Embryonic facial prominence (tissue), 1 donor: ENCODE measurements around the gene APOC4.
"Not testable (repeated sequence)": the region's sequence is repeated elsewhere in the genome, so short reads cannot be mapped to it uniquely, and the experiment has no call there.

Experiments
- DNase-seq: peaks from one replicate; pipeline ENCODE4 v3.0.0-alpha.2; 2016; ENCODE audit errors: extremely low spot score

APOC4 gene

DNA sequence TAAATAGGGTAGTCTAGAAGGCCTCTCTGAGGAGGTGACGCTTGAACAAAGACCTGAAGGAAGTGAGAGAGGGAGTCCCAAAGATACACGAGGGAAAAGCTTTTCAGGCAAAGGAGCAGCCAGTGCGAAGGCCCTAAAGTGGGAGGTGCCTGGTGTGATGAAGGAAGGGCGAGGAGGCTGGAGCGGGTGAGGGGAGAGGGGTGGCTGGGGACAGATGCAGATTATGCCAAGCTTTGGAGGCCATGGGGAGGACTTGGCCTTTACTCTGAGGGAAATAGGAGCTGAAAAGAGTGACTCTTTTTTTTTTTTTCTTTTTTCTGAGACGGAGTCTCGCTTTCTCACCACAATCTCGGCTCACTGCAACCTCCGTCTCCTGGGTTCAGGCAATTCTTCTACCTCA lies 16.1 kb downstream of the APOC4 start:
- DNase-seq = no peak

DNA sequence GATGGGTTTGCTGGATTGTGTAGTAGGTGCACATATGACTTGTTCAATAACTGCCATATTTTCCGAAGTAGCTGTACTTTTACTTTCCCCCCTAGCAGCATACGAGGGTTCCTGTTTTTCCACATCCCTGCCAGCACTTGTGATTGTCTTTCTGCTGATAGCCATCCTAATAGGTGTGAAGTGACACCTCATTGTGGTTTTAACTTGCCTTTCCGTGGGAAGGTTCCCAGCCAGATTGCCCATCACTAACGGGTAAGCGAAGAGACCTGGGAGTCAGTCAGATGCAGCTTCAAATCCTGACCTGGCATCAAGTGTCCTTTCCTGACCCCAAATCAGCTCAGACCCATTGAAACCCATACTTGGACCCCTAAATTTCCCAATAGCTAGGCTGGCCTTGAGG lies 17.7 kb downstream of the APOC4 start:
- DNase-seq = no peak

DNA sequence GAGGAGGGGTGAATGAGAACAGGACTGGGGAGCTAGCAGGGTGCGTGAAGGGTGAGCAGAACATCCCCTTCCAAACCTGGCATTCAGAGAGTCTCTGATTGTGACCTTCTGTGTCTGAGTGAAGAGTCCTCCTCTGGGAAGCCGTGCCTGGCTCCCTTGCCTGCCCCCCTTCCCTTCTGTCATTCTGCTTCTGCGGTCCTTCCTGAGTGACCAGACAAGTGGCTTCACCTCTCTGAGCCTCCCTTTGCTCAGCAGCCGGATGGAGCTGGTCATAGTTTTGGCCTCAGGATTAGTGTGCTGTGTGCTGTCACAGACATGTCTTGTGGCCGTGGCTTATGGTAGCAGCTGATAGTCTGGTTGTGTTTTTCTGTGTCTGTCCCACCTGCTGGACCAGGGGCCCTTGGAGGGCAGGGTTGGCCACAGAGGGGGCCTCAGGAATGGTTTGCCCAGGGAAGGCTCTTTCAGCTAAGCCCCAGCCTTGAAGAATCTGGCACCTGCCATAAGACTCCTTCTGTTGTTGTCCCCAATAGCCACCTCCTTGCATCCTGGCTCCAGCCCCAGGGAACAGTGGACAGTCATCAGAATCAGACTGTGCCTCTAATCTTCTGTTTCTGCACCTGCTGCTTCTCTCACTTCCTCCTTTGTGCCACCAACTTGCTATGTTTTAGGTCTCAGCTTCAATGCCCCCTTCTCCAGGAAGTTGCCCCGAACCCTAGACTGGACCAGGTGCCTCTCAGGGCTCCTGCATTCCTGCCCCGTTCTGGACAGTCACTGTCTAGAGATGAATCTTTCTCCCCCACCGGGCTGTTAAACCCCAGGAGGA lies 19.1 kb downstream of the APOC4 start:
- DNase-seq = no peak

DNA sequence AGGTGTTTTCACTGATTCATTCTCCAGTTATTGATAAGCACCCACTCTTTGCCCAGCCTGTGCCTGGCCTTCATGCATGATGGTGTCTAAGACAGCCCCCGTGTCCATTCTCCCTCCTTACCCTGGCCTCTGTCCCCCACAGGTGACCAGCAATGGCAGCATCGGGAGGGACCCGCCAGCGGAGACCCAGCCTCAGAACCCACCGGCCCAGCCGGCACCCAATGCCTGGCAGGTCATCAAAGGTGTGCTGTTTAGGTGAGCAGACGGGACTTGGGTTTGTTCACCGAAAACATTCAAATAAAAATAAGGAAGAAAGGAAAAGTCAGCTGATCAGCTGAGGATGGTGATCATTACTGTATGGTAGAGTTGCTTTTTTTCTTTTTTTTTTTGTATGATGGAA lies 19.8 kb downstream of the APOC4 start:
- no peak for DNase-seq

DNA sequence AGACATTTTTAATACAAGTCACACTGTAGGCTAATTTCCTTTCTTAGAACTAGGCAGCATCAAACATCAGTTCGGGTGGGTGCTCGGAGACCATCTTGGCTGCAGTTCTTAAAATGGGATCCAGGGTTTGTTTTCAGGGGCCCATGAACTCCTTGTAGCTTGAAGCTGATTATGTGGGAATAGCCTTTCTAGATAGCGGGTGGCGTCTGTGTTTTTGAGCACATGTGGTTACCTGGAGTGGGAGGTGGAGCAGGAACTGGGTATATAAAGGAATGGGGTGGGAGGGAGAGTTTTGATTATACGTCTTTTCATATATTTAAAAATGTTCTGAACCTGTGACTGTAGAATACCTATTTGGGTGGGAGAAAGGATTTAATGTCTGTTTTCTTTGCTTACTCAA lies 26.1 kb downstream of the APOC4 start:
- no peak for DNase-seq

DNA sequence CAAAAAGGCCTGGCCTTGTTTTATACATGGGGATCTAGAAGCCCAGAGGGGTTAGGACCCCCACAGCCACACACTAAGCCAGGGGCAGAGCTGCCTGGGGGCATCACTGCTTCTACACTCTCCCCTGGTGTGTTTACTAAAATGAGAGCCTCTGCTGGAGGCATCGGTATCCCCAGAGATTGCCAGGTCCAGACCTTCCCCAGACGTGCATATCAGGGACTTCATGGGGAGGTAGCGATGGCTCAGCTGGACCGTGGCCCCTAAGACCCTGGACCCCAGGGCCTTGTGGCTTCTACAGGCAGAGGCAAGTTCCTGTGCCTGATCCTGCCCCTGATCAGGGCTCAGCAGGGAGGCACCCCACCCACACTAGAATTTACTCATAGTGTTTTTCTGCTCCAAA lies 26.6 kb downstream of the APOC4 start:
- DNase-seq = no peak

DNA sequence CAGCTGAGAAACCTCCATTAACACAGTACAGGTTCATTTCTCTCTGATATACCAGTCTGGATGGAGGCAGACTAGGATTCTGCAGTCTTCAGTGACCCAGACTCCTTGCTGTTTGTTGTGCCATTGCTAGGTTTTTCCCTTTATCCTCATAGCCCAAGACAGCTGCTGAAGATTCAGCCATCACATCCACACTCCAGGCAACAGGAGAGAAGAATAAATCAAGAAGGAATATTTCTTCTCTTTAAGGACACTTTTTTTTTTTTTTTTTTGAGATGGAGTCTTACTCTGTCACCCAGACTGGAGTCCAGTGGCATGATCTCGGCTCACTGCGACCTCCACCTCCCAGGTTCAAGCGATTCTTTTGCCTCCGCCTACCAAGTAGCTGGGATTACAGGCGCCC lies 27.4 kb downstream of the APOC4 start:
- DNase-seq = no peak

DNA sequence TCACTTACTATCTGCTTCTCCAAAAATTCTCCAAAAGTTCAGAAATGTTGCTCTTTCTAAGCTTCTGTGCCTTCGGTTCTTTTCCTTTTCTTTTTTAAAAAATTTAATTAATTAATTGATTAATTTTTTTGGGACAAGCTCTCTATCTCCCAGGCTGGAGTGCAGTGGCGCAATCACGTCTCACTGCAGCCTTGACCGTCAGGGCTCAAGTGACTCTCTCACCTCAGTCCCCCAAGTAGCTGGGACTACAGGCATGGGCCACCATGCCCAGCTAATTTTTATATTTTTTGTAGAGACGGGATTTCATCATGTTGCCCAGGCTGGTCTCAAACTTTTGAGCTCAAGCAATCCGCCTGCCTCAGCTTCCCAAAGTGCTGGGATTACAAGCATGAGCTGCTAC lies 29.4 kb downstream of the APOC4 start:
- DNase-seq = not testable (repeated sequence)

DNA sequence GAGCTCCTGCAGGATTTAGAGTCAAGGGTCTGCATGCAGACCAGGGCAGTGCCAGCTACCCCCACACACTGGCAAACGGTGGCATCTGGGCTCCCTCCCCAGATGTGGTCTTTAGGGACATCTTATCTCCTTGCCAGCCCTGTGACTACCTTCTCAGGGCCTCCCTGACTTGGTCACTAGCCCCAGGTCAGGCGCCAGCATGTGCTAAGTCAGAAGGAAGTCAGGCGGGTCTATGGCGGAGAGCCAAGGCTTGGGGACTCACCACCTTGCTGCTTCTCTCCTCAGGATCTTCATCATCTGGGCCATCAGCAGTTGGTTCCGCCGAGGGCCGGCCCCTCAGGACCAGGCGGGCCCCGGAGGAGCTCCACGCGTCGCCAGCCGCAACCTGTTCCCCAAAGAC lies 30.8 kb downstream of the APOC4 start:
- no peak for DNase-seq

DNA sequence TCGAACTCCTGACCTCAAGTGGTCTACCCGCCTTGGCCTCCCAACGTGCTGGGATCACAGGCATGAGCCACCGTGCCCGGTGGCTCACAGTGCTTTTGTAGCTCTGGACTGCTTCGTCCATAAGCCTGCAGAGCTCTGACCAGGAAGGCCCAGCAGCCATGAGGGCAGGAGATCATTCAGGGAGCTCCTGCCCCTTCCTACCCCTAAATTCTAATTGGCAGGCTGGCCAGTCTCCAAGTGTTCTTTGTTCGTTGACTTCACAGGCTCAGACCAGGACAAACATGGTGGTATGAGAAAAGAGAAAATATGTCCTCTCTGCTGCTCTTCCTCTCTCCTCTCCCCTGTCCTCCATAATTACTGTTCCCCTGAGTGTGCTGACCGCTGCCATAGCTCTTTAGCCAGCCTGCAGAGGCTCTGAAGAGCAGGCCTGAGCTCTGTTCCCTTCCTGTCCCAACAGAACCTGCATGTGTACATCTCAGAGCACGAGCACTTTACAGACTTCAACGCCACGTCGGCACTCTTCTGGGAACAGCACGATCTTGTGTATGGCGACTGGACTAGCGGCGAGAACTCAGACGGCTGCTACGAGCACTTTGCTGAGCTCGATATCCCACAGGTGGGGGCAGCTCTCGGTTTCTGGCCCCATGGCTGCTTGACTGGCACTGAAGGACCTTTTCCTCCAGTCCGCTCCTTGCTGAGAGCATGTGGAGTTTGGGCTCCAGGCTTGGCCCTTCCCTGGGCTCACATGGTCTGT lies 32.1 kb downstream of the APOC4 start:
- no peak for DNase-seq

DNA sequence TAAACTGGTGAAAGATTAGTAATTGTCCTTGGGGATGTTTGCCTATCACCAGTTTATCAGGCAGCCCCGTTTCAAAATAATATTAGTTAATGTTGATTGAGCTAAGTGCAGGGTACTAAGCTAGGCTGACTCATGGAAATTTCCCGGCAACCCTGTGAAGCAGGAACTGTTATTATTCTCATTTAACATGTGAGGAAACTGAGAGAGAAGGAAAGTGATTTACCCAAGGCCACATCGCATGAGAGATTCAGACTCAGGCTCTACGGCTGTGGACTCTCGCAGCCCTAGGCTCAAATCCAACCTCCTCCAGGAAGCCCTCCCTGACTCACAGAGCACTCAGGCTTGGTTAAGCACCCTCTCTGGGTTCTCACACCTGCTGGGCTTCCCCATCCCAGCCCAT lies 32.8 kb downstream of the APOC4 start:
- DNase-seq = no peak

DNA sequence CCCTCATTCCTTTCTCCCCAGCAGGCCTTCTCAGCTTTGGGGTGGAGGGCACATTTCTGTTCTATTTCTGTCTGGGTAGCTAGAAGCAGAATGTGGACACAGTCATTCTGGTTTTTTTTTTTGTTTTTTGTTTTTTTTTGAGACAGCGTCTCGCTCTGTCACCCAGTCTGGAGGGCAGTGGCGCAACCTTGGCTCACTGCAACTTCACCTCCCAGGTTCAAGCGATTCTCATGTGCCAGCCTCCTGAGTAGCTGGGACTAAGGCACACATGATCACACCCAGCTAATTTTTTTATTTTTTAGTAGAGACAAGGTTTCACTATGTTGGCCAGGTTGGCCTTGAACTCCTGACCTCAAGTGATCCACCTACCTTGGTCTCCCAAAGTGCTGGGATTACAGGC lies 33.4 kb downstream of the APOC4 start:
- no peak for DNase-seq

DNA sequence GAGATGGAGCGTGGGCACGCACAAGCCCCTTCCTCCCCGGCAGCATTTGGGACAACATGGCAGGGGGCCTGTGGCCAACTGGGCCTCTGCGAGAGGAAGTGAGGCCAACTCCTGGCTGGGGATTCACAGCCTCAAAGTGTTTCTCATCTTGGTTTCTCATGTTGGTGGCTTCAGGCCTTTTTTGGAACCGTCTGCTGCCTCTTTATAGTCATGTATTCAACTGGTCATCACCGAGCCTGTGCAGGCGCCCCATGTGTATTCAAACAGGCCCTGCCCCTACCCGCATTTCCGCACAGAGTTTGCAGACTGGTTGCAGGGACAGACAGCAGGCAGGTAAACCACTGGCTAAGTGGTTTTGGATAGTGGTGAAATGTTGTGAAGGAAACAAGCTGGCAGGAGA lies 42.0 kb downstream of the APOC4 start:
- DNase-seq = no peak

DNA sequence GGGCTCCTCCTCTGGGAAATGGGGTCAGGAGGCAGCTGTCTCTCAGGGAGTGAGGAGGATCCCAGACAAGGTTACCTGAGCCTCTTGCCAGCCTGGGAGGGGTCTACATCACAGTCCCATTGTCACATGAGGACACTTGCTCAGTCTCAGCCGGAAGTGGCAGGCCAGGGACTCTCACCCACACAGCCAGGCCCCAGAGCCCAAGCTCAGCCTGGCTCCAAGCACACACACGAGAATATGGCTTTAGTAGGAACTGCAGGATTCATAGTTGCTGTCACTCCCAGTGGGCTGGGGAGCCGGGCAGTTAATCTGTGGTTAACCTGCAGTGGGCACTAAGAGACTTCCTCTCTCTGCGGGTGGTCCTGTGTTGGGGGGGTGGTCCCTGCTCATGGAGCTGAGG lies 43.4 kb downstream of the APOC4 start:
- DNase-seq = no peak

DNA sequence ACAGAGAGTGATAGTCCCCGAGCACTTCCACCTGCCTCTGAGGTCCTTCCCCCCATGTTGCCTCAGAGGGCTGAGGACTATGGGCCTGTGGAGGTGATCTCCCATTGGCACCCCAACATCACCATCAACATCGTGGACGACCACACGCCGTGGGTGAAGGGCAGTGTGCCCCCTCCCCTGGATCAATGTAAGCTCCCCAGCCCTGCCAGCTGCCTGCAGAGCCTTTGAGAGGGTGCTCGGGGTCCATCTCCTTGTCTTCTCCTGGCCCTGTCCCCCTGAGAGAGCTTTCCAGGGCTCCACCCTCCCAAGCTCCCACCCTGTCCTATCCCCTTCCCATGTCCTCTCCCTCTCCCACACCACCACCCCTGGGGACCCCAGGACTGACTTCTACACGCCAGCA lies 44.4 kb downstream of the APOC4 start:
- no peak for DNase-seq

DNA sequence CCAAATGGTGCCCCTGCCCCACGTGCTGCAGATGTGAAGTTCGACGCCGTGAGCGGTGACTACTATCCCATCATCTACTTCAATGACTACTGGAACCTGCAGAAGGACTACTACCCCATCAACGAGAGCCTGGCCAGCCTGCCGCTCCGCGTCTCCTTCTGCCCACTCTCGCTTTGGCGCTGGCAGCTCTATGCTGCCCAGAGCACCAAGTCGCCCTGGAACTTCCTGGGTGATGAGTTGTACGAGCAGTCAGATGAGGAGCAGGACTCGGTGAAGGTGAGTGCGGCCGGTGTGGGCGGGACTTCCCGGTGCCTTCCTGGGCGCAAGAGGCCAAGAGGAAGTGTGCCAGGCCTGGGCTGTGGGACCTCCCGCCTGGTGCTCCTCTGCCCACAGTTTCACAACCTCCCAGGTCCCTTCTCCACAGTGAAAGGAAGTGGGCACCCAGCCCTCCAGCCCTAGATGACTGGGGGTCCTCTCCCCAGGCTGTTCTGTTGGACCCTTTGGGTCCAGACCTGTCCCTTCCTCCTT lies 45.2 kb downstream of the APOC4 start:
- DNase-seq = no peak

DNA sequence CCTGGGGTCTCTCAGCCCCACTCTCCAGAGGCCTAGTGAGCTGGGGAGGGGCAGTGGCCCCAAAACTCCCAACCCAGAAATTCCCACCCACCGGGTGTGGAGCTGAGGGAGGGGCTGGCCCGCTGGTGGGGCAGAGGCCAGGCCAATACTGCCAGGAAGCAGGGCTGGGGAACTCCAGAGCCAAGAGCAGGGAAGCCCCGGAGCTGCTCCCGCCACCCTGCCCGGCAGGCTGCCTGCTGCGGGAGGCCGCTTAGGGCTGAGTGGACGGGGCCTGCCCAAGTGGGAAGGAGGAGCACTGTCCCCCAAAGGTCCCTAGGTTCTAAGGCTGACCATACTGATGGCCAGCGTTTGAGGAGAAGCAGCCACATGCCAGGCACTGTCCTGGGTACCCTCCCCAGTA lies 46.2 kb downstream of the APOC4 start:
- DNase-seq = no peak

DNA sequence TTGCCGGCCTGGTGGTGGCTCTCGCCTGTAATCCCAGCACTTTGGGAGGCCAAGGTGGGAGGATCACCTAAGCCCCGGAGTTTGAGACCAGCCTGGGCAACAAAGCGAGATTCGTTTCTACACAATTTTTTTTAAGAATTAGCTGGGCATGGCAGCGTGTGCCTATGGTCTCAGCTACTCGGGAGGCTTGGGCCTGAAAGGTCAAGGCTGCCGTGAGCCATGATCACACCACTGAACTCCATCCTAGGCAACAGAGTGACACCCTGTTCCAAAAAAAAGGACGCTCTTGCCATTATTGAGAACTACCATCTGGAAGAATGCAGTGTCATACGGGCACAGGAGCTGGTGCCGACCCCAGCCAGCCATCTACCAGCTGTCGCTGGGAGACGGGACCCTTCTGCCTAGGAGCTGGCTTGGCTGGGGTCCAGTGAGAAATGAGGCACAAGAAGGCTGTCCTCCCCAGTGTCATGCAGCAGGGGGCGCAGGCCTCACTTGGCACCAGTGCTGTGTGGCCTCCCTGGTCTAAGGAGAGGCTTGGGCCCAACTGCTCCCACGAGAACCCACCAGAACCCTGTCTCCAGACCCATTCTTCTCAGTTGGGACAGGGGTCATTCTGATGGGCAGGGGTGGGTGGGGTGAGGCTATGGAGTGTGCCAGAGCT lies 47.0 kb downstream of the APOC4 start:
- DNase-seq = no peak

DNA sequence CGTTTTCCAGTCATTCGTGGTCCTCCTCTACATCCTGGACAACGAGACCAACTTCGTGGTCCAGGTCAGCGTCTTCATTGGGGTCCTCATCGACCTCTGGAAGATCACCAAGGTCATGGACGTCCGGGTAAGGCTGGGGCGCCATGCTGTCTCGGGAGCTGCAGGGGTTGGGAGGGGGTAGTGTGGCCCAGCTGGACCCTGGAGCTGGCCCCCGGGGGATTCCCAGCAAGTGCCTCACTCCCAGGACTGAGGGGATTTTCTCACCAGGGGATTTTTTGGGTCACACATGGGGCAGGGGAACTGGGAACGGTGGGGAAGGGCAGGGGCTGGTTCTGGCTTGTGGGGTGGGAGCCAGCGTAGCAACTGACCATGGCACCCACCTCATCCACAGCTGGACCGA lies 48.4 kb downstream of the APOC4 start:
- no peak for DNase-seq

DNA sequence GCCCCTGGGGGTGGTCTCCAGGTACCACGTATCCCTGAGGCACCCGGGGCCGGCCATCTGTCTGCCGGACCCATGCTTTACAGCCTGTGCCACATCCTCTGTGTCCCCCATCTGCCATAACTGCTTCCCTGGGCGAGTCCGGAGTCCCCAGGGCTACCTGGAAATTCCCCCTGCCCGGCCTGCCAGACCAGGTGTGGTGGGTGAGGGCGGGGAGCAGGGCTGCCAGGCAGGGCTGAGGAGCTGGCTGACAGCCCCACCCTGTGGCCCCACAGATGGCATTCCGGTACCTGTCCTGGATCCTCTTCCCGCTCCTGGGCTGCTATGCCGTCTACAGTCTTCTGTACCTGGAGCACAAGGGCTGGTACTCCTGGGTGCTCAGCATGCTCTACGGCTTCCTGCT lies 48.9 kb downstream of the APOC4 start:
- DNase-seq = no peak

DNA sequence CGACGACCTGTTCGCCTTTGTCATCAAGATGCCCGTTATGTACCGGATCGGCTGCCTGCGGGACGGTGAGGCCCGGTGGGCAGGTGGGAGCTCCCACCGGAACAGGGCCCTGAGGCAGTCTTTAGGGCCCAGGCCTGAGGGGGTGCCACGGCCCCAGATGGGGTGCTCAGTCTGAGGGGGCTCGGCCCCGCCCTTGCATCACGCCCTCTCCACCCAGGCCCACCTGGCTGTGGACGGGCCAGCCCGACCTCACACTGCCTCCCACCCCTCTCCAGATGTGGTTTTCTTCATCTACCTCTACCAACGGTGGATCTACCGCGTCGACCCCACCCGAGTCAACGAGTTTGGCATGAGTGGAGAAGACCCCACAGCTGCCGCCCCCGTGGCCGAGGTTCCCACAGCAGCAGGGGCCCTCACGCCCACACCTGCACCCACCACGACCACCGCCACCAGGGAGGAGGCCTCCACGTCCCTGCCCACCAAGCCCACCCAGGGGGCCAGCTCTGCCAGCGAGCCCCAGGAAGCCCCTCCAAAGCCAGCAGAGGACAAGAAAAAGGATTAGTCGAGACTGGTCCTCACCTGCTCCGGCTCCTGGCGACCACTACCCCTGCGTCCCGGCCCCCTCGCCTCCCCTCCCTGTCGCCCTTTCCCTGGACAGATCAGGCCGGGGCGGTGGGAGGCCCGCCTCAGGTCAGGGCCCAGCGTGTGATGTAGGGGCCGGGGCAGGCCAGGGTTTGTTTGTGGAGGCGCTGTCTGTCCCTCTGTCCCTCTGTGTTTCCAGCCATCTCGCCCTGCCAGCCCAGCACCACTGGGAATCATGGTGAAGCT lies 50.5 kb downstream of the APOC4 start:
- no peak for DNase-seq

DNA sequence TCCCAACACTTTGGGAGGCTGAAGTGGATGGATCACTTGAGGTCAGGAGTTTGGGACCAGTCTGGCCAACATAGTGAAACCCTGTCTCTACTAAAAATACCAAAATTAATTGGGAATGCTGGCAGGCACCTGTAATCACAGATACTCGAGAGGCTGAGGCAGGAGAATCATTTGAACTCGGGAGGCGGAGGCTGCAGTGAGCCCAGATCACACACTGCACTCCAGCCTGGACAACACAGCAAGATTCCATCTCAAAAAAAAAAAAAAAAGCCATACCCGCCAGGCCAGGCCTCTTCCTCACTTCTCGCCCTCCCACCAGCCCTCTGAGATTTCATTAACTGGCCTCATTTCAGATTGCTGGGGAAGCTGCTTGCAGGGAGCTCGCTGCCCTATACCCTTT lies 51.5 kb downstream of the APOC4 start:
- DNase-seq = no peak
